Measurements from ENCODE around the gene CYP1A1. TPM values are rescaled to one million over a fixed set of nuclear protein-coding genes. Genes with fewer than 3 reads are reported as not detected.

The CYP1A1 gene
- total and polyA plus RNA-seq, 4 donors, result 0.19 to 4.4 (median 1.2) TPM

DNA sequence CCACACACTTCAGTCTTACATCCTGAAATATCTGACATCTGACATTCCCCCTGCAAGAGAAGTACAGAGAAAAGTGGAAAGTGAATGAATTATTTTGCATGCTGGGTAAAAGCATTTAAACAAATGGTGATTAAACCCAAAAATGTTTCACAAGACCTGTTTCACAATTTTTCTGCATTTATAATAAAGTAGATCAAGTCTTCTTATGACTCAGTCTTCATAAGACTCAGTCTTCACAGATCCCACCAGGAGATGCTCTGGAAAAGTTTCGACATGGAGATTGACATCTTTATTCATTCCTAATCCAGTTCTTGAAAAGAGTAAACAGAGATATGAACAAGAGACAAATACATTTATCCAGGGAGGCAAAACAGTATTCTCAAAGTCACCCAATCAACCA lies 16.3 kb downstream of the CYP1A1 start:
- Histone ChIP-seq H3K36me3 (ENCODE audit: control insufficient read depth in 4 of 4, insufficient read depth in 3 of 4, low read depth in 1 of 4, low read length in 3 of 4) (no peaks in the 10 kb centered on the region), H3K9ac (ENCODE audit: low read depth in 1 of 2, low read length in 2 of 2) (no peak overlapping the region), H3K27ac (ENCODE audit: low read depth in 1 of 2, low read length in 2 of 2) (no peak overlapping the region), H3K9me3 (ENCODE audit: control insufficient read depth in 4 of 4, low read length in 3 of 4) (no peaks in the 10 kb centered on the region), H3K4me3 (ENCODE audit: low read depth in 1 of 3, low read length in 3 of 3) (no peak overlapping the region), H3K27me3 (ENCODE audit: control insufficient read depth in 4 of 4, insufficient read depth in 4 of 4, low read length in 3 of 4) (no peaks in the 10 kb centered on the region), H3K4me1 (ENCODE audit: control insufficient read depth in 4 of 4, insufficient read depth in 4 of 4, low read length in 3 of 4) (no peaks in the 10 kb centered on the region)
- TF ChIP-seq, protein P1, sequence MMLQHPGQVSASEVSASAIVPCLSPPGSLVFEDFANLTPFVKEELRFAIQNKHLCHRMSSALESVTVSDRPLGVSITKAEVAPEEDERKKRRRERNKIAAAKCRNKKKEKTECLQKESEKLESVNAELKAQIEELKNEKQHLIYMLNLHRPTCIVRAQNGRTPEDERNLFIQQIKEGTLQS (IDR thresholded peaks at IDR 0.05), result no peak
- TF ChIP-seq, protein P2, sequence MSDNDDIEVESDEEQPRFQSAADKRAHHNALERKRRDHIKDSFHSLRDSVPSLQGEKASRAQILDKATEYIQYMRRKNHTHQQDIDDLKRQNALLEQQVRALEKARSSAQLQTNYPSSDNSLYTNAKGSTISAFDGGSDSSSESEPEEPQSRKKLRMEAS (IDR thresholded peaks at IDR 0.05), result no peak
- no peak for TF ChIP-seq EGR1 (IDR thresholded peaks at IDR 0.05; ENCODE audit: low read depth in 2 of 2)
- 59% methylated on average over 1 of the region's 1 CpG for WGBS
- no peak for DNase-seq (ENCODE audit: low spot score)

DNA sequence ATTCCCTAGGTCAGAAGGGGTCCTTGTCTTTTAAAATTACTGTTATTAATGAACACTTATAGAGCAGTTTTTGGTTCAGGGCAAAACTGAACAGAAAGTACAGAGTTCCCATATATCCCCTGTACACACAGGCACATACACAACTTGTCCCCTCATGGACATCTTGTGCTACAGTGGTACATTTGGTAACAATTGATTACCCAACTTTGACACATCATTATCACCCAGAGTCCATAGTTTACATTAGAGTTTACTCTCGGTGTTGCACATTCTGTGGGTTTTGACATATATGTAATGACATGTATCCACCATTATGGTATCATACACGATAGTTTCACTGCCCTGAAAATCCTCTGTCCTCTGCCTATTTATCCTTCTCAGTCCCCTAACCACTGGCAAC lies 28.5 kb downstream of the CYP1A1 start:
- Histone ChIP-seq H3K4me3 (ENCODE audit: low read depth in 1 of 3, low read length in 3 of 3) (no peak overlapping the region), H3K4me1 (ENCODE audit: control insufficient read depth in 4 of 4, insufficient read depth in 4 of 4, low read length in 3 of 4) (peaks cover 3 to 21% (median 17%) of the 10 kb centered on the region in 4 donors), H3K27ac (ENCODE audit: low read depth in 1 of 2, low read length in 2 of 2) (no peak overlapping the region), H3K9me3 (ENCODE audit: control insufficient read depth in 4 of 4, low read length in 3 of 4) (no peaks in the 10 kb centered on the region), H3K9ac (ENCODE audit: low read depth in 1 of 2, low read length in 2 of 2) (peak overlapping the region in 1 of 2 donors; percentile 93), H3K27me3 (ENCODE audit: control insufficient read depth in 4 of 4, insufficient read depth in 4 of 4, low read length in 3 of 4) (no peaks in the 10 kb centered on the region), H3K36me3 (ENCODE audit: control insufficient read depth in 4 of 4, insufficient read depth in 3 of 4, low read depth in 1 of 4, low read length in 3 of 4) (no peaks in the 10 kb centered on the region)
- TF ChIP-seq, protein P3, sequence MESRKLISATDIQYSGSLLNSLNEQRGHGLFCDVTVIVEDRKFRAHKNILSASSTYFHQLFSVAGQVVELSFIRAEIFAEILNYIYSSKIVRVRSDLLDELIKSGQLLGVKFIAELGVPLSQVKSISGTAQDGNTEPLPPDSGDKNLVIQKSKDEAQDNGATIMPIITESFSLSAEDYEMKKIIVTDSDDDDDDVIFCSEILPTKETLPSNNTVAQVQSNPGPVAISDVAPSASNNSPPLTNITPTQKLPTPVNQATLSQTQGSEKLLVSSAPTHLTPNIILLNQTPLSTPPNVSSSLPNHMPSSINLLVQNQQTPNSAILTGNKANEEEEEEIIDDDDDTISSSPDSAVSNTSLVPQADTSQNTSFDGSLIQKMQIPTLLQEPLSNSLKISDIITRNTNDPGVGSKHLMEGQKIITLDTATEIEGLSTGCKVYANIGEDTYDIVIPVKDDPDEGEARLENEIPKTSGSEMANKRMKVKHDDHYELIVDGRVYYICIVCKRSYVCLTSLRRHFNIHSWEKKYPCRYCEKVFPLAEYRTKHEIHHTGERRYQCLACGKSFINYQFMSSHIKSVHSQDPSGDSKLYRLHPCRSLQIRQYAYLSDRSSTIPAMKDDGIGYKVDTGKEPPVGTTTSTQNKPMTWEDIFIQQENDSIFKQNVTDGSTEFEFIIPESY (IDR thresholded peaks at IDR 0.05), result no peak
- TF ChIP-seq TAF1 (conservative IDR thresholded peaks at IDR 0.05), result no peak
- TF ChIP-seq JUND (IDR thresholded peaks at IDR 0.05), result no peak
- TF ChIP-seq RAD21 (IDR thresholded peaks at IDR 0.05), result no peak
- TF ChIP-seq, protein P1 (IDR thresholded peaks at IDR 0.05), result no peak
- no peak for TF ChIP-seq CTCF (IDR thresholded peaks at IDR 0.05; ENCODE audit: low read depth, low read length, missing input control)
- TF ChIP-seq EGR1 (IDR thresholded peaks at IDR 0.05; ENCODE audit: low read depth in 2 of 2), result no peak
- no peak for DNase-seq (ENCODE audit: low spot score)
- 38% methylated on average over 2 of the region's 2 CpGs for WGBS

- no peak overlapping the region for H3K27ac ChIP-seq (ENCODE audit: low read depth in 1 of 2, low read length in 2 of 2)
- H3K9me3 ChIP-seq (ENCODE audit: control insufficient read depth in 4 of 4, low read length in 3 of 4), result no peaks in the 10 kb centered on the region
- no peaks in the 10 kb centered on the region for H3K36me3 ChIP-seq (ENCODE audit: control insufficient read depth in 4 of 4, insufficient read depth in 3 of 4, low read depth in 1 of 4, low read length in 3 of 4)
- H3K4me3 ChIP-seq (ENCODE audit: low read depth in 1 of 3, low read length in 3 of 3), result peak overlapping the region; percentile 73 to 100 (median 91)
- H3K4me1 ChIP-seq (ENCODE audit: control insufficient read depth in 4 of 4, insufficient read depth in 4 of 4, low read length in 3 of 4), result peaks cover 3 to 21% (median 17%) of the 10 kb centered on the region in 4 donors
- no peaks in the 10 kb centered on the region for H3K27me3 ChIP-seq (ENCODE audit: control insufficient read depth in 4 of 4, insufficient read depth in 4 of 4, low read length in 3 of 4)
- 6% methylated on average over 10 of the region's 10 CpGs for WGBS
- peak overlapping the region; percentile 16 to 93 for H3K9ac ChIP-seq (ENCODE audit: low read depth in 1 of 2, low read length in 2 of 2)
- DNase-seq (ENCODE audit: low spot score), result no peak
- no peak for TF ChIP-seq CTCF (IDR thresholded peaks at IDR 0.05; ENCODE audit: low read depth, low read length, missing input control)
- TF ChIP-seq SP1 (IDR thresholded peaks at IDR 0.05), result no peak
- no peak for TF ChIP-seq RXRA (IDR thresholded peaks at IDR 0.05)
- no peak for TF ChIP-seq HNF4A (conservative IDR thresholded peaks at IDR 0.05)
- TF ChIP-seq YY1 (IDR thresholded peaks at IDR 0.05), result no peak
- no peak for TF ChIP-seq FOXA2 (IDR thresholded peaks at IDR 0.05)
- TF ChIP-seq, protein P3 (IDR thresholded peaks at IDR 0.05), result no peak
- TF ChIP-seq JUND (IDR thresholded peaks at IDR 0.05), result no peak
- TF ChIP-seq, protein P4, sequence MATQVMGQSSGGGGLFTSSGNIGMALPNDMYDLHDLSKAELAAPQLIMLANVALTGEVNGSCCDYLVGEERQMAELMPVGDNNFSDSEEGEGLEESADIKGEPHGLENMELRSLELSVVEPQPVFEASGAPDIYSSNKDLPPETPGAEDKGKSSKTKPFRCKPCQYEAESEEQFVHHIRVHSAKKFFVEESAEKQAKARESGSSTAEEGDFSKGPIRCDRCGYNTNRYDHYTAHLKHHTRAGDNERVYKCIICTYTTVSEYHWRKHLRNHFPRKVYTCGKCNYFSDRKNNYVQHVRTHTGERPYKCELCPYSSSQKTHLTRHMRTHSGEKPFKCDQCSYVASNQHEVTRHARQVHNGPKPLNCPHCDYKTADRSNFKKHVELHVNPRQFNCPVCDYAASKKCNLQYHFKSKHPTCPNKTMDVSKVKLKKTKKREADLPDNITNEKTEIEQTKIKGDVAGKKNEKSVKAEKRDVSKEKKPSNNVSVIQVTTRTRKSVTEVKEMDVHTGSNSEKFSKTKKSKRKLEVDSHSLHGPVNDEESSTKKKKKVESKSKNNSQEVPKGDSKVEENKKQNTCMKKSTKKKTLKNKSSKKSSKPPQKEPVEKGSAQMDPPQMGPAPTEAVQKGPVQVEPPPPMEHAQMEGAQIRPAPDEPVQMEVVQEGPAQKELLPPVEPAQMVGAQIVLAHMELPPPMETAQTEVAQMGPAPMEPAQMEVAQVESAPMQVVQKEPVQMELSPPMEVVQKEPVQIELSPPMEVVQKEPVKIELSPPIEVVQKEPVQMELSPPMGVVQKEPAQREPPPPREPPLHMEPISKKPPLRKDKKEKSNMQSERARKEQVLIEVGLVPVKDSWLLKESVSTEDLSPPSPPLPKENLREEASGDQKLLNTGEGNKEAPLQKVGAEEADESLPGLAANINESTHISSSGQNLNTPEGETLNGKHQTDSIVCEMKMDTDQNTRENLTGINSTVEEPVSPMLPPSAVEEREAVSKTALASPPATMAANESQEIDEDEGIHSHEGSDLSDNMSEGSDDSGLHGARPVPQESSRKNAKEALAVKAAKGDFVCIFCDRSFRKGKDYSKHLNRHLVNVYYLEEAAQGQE (IDR thresholded peaks at IDR 0.05), result no peak
- no peak for TF ChIP-seq FOXA1 (IDR thresholded peaks at IDR 0.05)
Observed at GRCh38 chr15:74696398-74696729, 29.0 kb downstream of the CYP1A1 start.
